ENCODE results near the gene UROD.

DNA sequence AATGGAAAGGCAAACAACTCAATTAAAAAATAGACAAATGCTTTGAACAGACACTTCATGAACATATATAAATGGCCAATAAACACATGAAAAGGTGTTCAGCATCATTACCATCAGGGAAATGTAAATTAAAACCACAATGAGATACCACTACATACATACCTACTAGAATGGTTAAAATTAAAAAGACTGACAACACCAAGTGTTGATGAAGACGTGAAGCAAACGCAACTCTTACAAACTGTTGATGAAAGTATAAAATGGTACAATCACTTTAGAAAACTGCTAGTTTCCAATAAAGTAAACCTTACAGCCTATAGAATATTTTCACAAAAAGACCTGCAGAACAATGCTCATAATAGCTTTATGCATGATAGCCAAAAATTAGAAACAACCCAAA, 35.8 kb upstream of the UROD start:
- TF ChIP-seq, protein P1, sequence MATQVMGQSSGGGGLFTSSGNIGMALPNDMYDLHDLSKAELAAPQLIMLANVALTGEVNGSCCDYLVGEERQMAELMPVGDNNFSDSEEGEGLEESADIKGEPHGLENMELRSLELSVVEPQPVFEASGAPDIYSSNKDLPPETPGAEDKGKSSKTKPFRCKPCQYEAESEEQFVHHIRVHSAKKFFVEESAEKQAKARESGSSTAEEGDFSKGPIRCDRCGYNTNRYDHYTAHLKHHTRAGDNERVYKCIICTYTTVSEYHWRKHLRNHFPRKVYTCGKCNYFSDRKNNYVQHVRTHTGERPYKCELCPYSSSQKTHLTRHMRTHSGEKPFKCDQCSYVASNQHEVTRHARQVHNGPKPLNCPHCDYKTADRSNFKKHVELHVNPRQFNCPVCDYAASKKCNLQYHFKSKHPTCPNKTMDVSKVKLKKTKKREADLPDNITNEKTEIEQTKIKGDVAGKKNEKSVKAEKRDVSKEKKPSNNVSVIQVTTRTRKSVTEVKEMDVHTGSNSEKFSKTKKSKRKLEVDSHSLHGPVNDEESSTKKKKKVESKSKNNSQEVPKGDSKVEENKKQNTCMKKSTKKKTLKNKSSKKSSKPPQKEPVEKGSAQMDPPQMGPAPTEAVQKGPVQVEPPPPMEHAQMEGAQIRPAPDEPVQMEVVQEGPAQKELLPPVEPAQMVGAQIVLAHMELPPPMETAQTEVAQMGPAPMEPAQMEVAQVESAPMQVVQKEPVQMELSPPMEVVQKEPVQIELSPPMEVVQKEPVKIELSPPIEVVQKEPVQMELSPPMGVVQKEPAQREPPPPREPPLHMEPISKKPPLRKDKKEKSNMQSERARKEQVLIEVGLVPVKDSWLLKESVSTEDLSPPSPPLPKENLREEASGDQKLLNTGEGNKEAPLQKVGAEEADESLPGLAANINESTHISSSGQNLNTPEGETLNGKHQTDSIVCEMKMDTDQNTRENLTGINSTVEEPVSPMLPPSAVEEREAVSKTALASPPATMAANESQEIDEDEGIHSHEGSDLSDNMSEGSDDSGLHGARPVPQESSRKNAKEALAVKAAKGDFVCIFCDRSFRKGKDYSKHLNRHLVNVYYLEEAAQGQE (IDR thresholded peaks at IDR 0.05; ENCODE audit: borderline replicate concordance): no peak
- TF ChIP-seq SMC3 (conservative IDR thresholded peaks at IDR 0.05; ENCODE audit: poor library complexity): no peak
- TF ChIP-seq, protein P2, sequence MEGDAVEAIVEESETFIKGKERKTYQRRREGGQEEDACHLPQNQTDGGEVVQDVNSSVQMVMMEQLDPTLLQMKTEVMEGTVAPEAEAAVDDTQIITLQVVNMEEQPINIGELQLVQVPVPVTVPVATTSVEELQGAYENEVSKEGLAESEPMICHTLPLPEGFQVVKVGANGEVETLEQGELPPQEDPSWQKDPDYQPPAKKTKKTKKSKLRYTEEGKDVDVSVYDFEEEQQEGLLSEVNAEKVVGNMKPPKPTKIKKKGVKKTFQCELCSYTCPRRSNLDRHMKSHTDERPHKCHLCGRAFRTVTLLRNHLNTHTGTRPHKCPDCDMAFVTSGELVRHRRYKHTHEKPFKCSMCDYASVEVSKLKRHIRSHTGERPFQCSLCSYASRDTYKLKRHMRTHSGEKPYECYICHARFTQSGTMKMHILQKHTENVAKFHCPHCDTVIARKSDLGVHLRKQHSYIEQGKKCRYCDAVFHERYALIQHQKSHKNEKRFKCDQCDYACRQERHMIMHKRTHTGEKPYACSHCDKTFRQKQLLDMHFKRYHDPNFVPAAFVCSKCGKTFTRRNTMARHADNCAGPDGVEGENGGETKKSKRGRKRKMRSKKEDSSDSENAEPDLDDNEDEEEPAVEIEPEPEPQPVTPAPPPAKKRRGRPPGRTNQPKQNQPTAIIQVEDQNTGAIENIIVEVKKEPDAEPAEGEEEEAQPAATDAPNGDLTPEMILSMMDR (IDR thresholded peaks at IDR 0.05; ENCODE audit: poor library complexity, severe bottlenecking): no peak
- no peak for TF ChIP-seq EZH2 (IDR thresholded peaks at IDR 0.05; ENCODE audit: borderline replicate concordance, insufficient read depth, low read length, poor library complexity, severe bottlenecking)
- no peak for TF ChIP-seq POLR2AphosphoS5 (IDR thresholded peaks at IDR 0.05)

Measured in neural cell (in vitro differentiated cells).